B cell (primary cell): Measurements from ENCODE around the gene VPS13A. TPM values are rescaled to one million over a fixed set of nuclear protein-coding genes. Genes with fewer than 3 reads are reported as not detected.

ENCODE experiments used
- ATAC-seq: fragments of 200-7000 bp; cut with Tn5 transposase; one replicate; pipeline ENCODE4 v1.10.0; 2021; ENCODE audit warnings: low read depth, mild to moderate bottlenecking, moderate number of reproducible peaks, moderate library complexity
- CTCF ChIA-PET: fragments of 350-600 bp; sonication (Branson Sonifier 250); formaldehyde crosslinking; loops from one replicate; lab custom pipeline; 2021; ENCODE audit warnings: antibody characterized with exemption, inconsistent platforms; lab: Charles Lee
- POLR2A ChIA-PET: fragments of 350-600 bp; sonication (Branson Sonifier 250); formaldehyde crosslinking; loops from one replicate; lab custom pipeline; 2021; ENCODE audit warnings: antibody characterized with exemption; lab: Charles Lee
- DNase-seq: peaks from one replicate; pipeline ENCODE4 v3.0.0; 2013
- H2AFZ ChIP-seq: 2 replicates; pipeline ENCODE4 v1.6.1; 2012; ENCODE audit warnings: mild to moderate bottlenecking, low read depth, low read length; ENCODE audit not compliant: insufficient read depth, poor library complexity, severe bottlenecking
- H3K27ac ChIP-seq, 2 donors: 1 replicate in 1 of 2; 2 replicates in 1 of 2; pipeline ENCODE4 v1.5.1; 2012 to 2013; ENCODE audit warnings: low read length in 2 of 2, mild to moderate bottlenecking in 2 of 2, moderate library complexity in 1 of 2
- H3K27me3 ChIP-seq, 4 experiments: fragments of 200-600 bp in 1 of 4; sonication (generic) in 1 of 4; replicated peaks in 1 of 4; 1 replicate in 2 of 4; 2 replicates in 2 of 4; pipeline versions ENCODE4 v1.6.1 to v1.7.0; 2013 to 2016; ENCODE audit warnings: low read length in 3 of 4, mild to moderate bottlenecking in 2 of 4, mixed read lengths in 1 of 4, moderate library complexity in 1 of 4; ENCODE audit not compliant: insufficient read depth in 4 of 4, control insufficient read depth in 3 of 4; ENCODE audit errors: control extremely low read depth in 1 of 4
- H3K36me3 ChIP-seq, 2 experiments: replicated peaks in 1 of 2; 1 replicate in 1 of 2; 2 replicates in 1 of 2; pipeline versions ENCODE4 v1.6.1 to v1.7.1; 2013; ENCODE audit warnings: low read length in 1 of 2; ENCODE audit not compliant: insufficient read depth in 2 of 2, control insufficient read depth in 1 of 2; ENCODE audit errors: control extremely low read depth in 1 of 2, extremely low read depth in 1 of 2
- H3K4me1 ChIP-seq, 2 donors: fragments of 200-600 bp in 1 of 2; sonication (generic) in 1 of 2; 1 replicate in 1 of 2; 2 replicates in 1 of 2; pipeline versions ENCODE4 v1.5.1 to v1.6.1; 2013 to 2017; ENCODE audit warnings: low read length in 2 of 2; ENCODE audit not compliant: control insufficient read depth in 2 of 2, insufficient read depth in 2 of 2
- H3K4me2 ChIP-seq: replicated peaks from 2 replicates; pipeline ENCODE3; 2012; ENCODE audit warnings: mild to moderate bottlenecking, low read depth, low read length; ENCODE audit not compliant: poor library complexity, severe bottlenecking
- H3K4me3 ChIP-seq, 5 experiments: fragments of 200-600 bp in 1 of 5; sonication (generic) in 1 of 5; 1 replicate in 3 of 5; 2 replicates in 2 of 5; pipeline versions ENCODE4 v1.5.1 to v1.7.0; 2011 to 2016; ENCODE audit warnings: low read length in 4 of 5, mild to moderate bottlenecking in 4 of 5, low read depth in 2 of 5, control low read depth in 1 of 5, moderate library complexity in 1 of 5; ENCODE audit not compliant: insufficient read depth in 1 of 5; ENCODE audit errors: control extremely low read depth in 1 of 5, extremely low read depth in 1 of 5
- H3K79me2 ChIP-seq: fragments of 200-600 bp; sonication (generic); one replicate; pipeline ENCODE4 v1.6.0; 2016; ENCODE audit warnings: low read length; ENCODE audit not compliant: control insufficient read depth, insufficient read depth
- H3K9ac ChIP-seq: fragments of 200-600 bp; sonication (generic); 2 replicates; pipeline ENCODE4 v1.6.1; 2017; ENCODE audit warnings: mild to moderate bottlenecking, low read length, moderate library complexity
- H3K9me3 ChIP-seq, 3 donors: one replicate each; pipeline versions ENCODE4 v1.6.1 to v1.7.1; 2013; ENCODE audit warnings: low read length in 2 of 3; ENCODE audit not compliant: control insufficient read depth in 2 of 3, insufficient read depth in 1 of 3; ENCODE audit errors: control extremely low read depth in 1 of 3
- H4K20me1 ChIP-seq: 2 replicates; pipeline ENCODE4 v1.6.0; 2012; ENCODE audit warnings: mild to moderate bottlenecking, low read length; ENCODE audit not compliant: insufficient read depth, control insufficient read depth, poor library complexity, severe bottlenecking
- H3K27ac Mint-ChIP-seq: one replicate; pipeline ENCODE4 v1.8.0; 2021; ENCODE audit warnings: mixed read lengths
- H3K27me3 Mint-ChIP-seq: one replicate; pipeline ENCODE4 v1.8.0; 2021; ENCODE audit warnings: mixed read lengths
- H3K4me1 Mint-ChIP-seq: one replicate; pipeline ENCODE4 v1.8.0; 2021; ENCODE audit warnings: mixed read lengths
- H3K4me3 Mint-ChIP-seq: one replicate; pipeline ENCODE4 v1.8.0; 2021; ENCODE audit warnings: mixed read lengths
- H3K9me3 Mint-ChIP-seq: one replicate; pipeline ENCODE4 v1.8.0; 2022; ENCODE audit warnings: mixed read lengths; ENCODE audit not compliant: insufficient read depth
- CTCF ChIP-seq: fragments of 200-600 bp; IDR thresholded peaks from one replicate; pipeline ENCODE4 v1.8.0; 2022; ENCODE audit warnings: antibody characterized with exemption, mild to moderate bottlenecking
- EZH2 ChIP-seq: IDR thresholded peaks from 2 replicates; pipeline ENCODE4 v1.6.1; 2012; ENCODE audit warnings: borderline replicate concordance, low read depth, mild to moderate bottlenecking, moderate library complexity, low read length; ENCODE audit not compliant: insufficient read depth, poor library complexity, severe bottlenecking
- WGBS: methylation state at CpG from one replicate; pipeline ENCODE4 v1.1.5; 2013; ENCODE audit warnings: missing lambda C conversion rate; ENCODE audit not compliant: insufficient coverage; 5-methylcytosine and 5-hydroxymethylcytosine counted together
- intact Hi-C: fragments of 100-400 bp; cut with micrococcal nuclease; formaldehyde crosslinking; loops from one replicate; pipeline ENCODE4 v1.10.0; 2022
- polyA plus RNA-seq: library from polyadenylated mRNA; depleted of rRNA; stranded (reverse); fragments of >200 nt; gene quantifications from 2 replicates; pipeline ENCODE4 v1.2.3, GENCODE V29; 2012
- total RNA-seq, 2 donors: library from RNA; stranded (reverse); fragments of 120-200 nt in 1 of 2; gene quantifications; 1 replicate in 1 of 2; 2 replicates in 1 of 2; pipeline versions ENCODE4 v1.2.3 to v1.2.4, GENCODE V29; 2013 to 2022

The VPS13A gene
- total and polyA plus RNA-seq, 2 donors (not counting 1 experiment from before 2014, with no cell fraction given), result 6.5 to 57.8 TPM

- Histone ChIP-seq H3K79me2 (no peaks in the 10 kb centered on the region), H4K20me1 (no peaks in the 10 kb centered on the region), H3K4me1 (peaks cover 0 to 4% of the 10 kb centered on the region in 2 donors), H3K9me3 (peaks cover 0 to 4% (median 2%) of the 10 kb centered on the region in 3 donors), H2AFZ (no peak overlapping the region), H3K9ac (no peak overlapping the region), H3K4me2 (no peak overlapping the region), H3K27ac (no peak overlapping the region), H3K36me3 (no peaks in the 10 kb centered on the region), H3K27me3 (peaks cover 0 to 5% (median 0%) of the 10 kb centered on the region in 4 experiments), H3K4me3 (no peak overlapping the region)
- no peak for ATAC-seq
- intact Hi-C loops, result loop anchor here (10.0 kb wide), 1 partner anchor 673 kb away; no protein-coding TSS in a partner anchor
- Mint-ChIP-seq H3K4me3 (no peak overlapping the region), H3K27me3 (peaks cover 26% of the 10 kb centered on the region), H3K4me1 (peaks cover 7% of the 10 kb centered on the region), H3K27ac (no peak overlapping the region), H3K9me3 (peaks cover 4% of the 10 kb centered on the region)
- WGBS, result 56% methylated on average over 1 of the region's 4 CpGs
- TF ChIP-seq EZH2, result no peak
- TF ChIP-seq CTCF, result no peak
- ChIA-PET CTCF (interaction anchor here (0.8 to 1.1 kb wide), 3 partner anchors 8 to 18 kb away, joined by 3 to 5 read pairs (median 4); no protein-coding TSS in a partner anchor), POLR2A (no interaction called here)
- DNase-seq, result no peak
Measured at GRCh38 chr9:77451507-77451906, 274.2 kb downstream of the VPS13A start.

GRCh38 chr9:77453825-77454647 lies 276.7 kb downstream of the VPS13A start:
- Histone ChIP-seq H3K27ac (no peak overlapping the region), H3K27me3 (peaks cover 0 to 8% (median 0%) of the 10 kb centered on the region in 4 experiments), H4K20me1 (no peaks in the 10 kb centered on the region), H3K36me3 (no peaks in the 10 kb centered on the region), H3K79me2 (no peaks in the 10 kb centered on the region), H3K4me2 (peak overlapping the region; percentile 69), H3K4me1 (peaks cover 0 to 4% of the 10 kb centered on the region in 2 donors), H3K4me3 (peak overlapping the region; percentile 23 to 72 (median 51)), H2AFZ (peak overlapping the region; percentile 84), H3K9ac (peak overlapping the region; percentile 65), H3K9me3 (no peaks in the 10 kb centered on the region)
- CTCF ChIA-PET, result interaction anchor here (1.2 to 5.6 kb wide), 7 partner anchors 8 to 915 kb away, joined by 4 to 54 read pairs (median 5); no protein-coding TSS in a partner anchor
- intact Hi-C loops, result loop anchor here (10.0 kb wide), 1 partner anchor 671 kb away; no protein-coding TSS in a partner anchor
- POLR2A ChIA-PET, result no interaction called here
- TF ChIP-seq CTCF (no peak), EZH2 (no peak)
- Mint-ChIP-seq H3K4me1 (peaks cover 10% of the 10 kb centered on the region), H3K9me3 (no peaks in the 10 kb centered on the region), H3K27ac (peak overlapping the region; percentile 13), H3K27me3 (peaks cover 20% of the 10 kb centered on the region), H3K4me3 (peak overlapping the region; percentile 84)
- ATAC-seq, result no peak
- 28% methylated on average over 12 of the region's 14 CpGs for WGBS
- peak; percentile 25 for DNase-seq
